Mesenchymal stem cell (in vitro differentiated cells and primary cell): Measurements from ENCODE around the gene CDIP1.

Experiments
- DNase-seq: peaks from one replicate; pipeline ENCODE4 v3.0.0-alpha.2; 2013
- H2AFZ ChIP-seq: one replicate; pipeline ENCODE4 v1.6.1; 2013; ENCODE audit warnings: low read depth, mild to moderate bottlenecking, control low read depth, inconsistent platforms, low read length, moderate library complexity
- H2AK5ac ChIP-seq: 2 replicates; pipeline ENCODE4 v1.6.1; 2013; ENCODE audit warnings: low read length, moderate library complexity, mild to moderate bottlenecking, inconsistent platforms; ENCODE audit not compliant: severe bottlenecking
- H2BK120ac ChIP-seq: one replicate; pipeline ENCODE4 v1.6.1; 2013; ENCODE audit warnings: low read depth, mild to moderate bottlenecking, inconsistent platforms, low read length, moderate library complexity
- H2BK12ac ChIP-seq, 2 experiments: one replicate each; pipeline ENCODE4 v1.6.1; 2013; ENCODE audit warnings: inconsistent platforms in 2 of 2, low read length in 2 of 2, mild to moderate bottlenecking in 2 of 2, moderate library complexity in 2 of 2, control low read depth in 1 of 2
- H2BK15ac ChIP-seq: one replicate; pipeline ENCODE4 v1.6.1; 2013; ENCODE audit warnings: mild to moderate bottlenecking, low read depth, inconsistent platforms; ENCODE audit not compliant: poor library complexity, severe bottlenecking
- H2BK5ac ChIP-seq: 2 replicates; pipeline ENCODE4 v1.6.1; 2013; ENCODE audit warnings: low read depth, mild to moderate bottlenecking, low read length, control low read depth, inconsistent platforms; ENCODE audit not compliant: poor library complexity, severe bottlenecking
- H3K14ac ChIP-seq, 2 experiments: one replicate each; pipeline ENCODE4 v1.6.1; 2013; ENCODE audit warnings: inconsistent platforms in 2 of 2, low read length in 2 of 2, control low read depth in 1 of 2, mild to moderate bottlenecking in 1 of 2, moderate library complexity in 1 of 2
- H3K18ac ChIP-seq, 2 experiments: one replicate each; pipeline ENCODE4 v1.6.1; 2013; ENCODE audit warnings: inconsistent platforms in 2 of 2, low read length in 2 of 2, control low read depth in 1 of 2, low read depth in 1 of 2, mild to moderate bottlenecking in 1 of 2
- H3K23ac ChIP-seq, 2 experiments: one replicate each; pipeline ENCODE4 v1.6.1; 2013; ENCODE audit warnings: inconsistent platforms in 2 of 2, low read length in 2 of 2, mild to moderate bottlenecking in 2 of 2, moderate library complexity in 2 of 2, control low read depth in 1 of 2
- H3K27ac ChIP-seq: 2 replicates; pipeline ENCODE4 v1.5.1; 2013; ENCODE audit warnings: mild to moderate bottlenecking, moderate library complexity, low read length, control low read depth, inconsistent platforms; ENCODE audit not compliant: poor library complexity, severe bottlenecking
- H3K27me3 ChIP-seq, 2 experiments: 2 replicates each; pipeline versions ENCODE4 v1.6.1 to v1.7.0; 2013; ENCODE audit warnings: low read length in 2 of 2, mild to moderate bottlenecking in 2 of 2, moderate library complexity in 2 of 2, control low read depth in 1 of 2, inconsistent platforms in 1 of 2; ENCODE audit not compliant: control insufficient read depth in 1 of 2, insufficient read depth in 1 of 2
- H3K36me3 ChIP-seq, 2 experiments: 2 replicates each; pipeline versions ENCODE4 v1.6.1 to v1.7.0; 2013; ENCODE audit warnings: low read length in 2 of 2, control low read depth in 1 of 2, inconsistent platforms in 1 of 2, low read depth in 1 of 2, mild to moderate bottlenecking in 1 of 2; ENCODE audit not compliant: insufficient read depth in 2 of 2, control insufficient read depth in 1 of 2
- H3K4ac ChIP-seq, 2 experiments: one replicate each; pipeline ENCODE4 v1.6.1; 2013; ENCODE audit warnings: inconsistent platforms in 2 of 2, low read length in 2 of 2, mild to moderate bottlenecking in 2 of 2, moderate library complexity in 2 of 2, control low read depth in 1 of 2, low read depth in 1 of 2
- H3K4me1 ChIP-seq: 2 replicates; pipeline ENCODE4 v1.6.1; 2013; ENCODE audit warnings: low read depth, low read length, control low read depth; ENCODE audit not compliant: control insufficient read depth, insufficient read depth
- H3K4me2 ChIP-seq: 2 replicates; pipeline ENCODE4 v1.6.1; 2013; ENCODE audit warnings: low read length, mild to moderate bottlenecking, inconsistent platforms; ENCODE audit not compliant: poor library complexity, severe bottlenecking
- H3K4me3 ChIP-seq, 2 experiments: 2 replicates each; pipeline versions ENCODE4 v1.5.1 to v1.7.0; 2013; ENCODE audit warnings: low read length in 2 of 2, mild to moderate bottlenecking in 2 of 2, control low read depth in 1 of 2, low read depth in 1 of 2; ENCODE audit not compliant: insufficient read depth in 1 of 2
- H3K79me1 ChIP-seq: replicated peaks from 2 replicates; pipeline ENCODE4 v1.6.1; 2013; ENCODE audit warnings: mild to moderate bottlenecking, control low read depth, low read length, inconsistent platforms; ENCODE audit not compliant: poor library complexity, severe bottlenecking
- H3K9ac ChIP-seq: 2 replicates; pipeline ENCODE4 v1.7.0; 2013; ENCODE audit warnings: mild to moderate bottlenecking, low read length, moderate library complexity
- H3K9me3 ChIP-seq: 2 replicates; pipeline ENCODE4 v1.7.0; 2013; ENCODE audit warnings: mild to moderate bottlenecking, low read length; ENCODE audit not compliant: control insufficient read depth
- H4K8ac ChIP-seq: one replicate; pipeline ENCODE4 v1.6.1; 2013; ENCODE audit warnings: inconsistent platforms, mild to moderate bottlenecking, low read length, moderate library complexity
- H4K91ac ChIP-seq: one replicate; pipeline ENCODE4 v1.6.1; 2013; ENCODE audit warnings: mild to moderate bottlenecking, low read length, inconsistent platforms
- WGBS: methylation state at CpG from one replicate; pipeline ENCODE4 v1.1.7; 2013; ENCODE audit warnings: mixed read lengths; 5-methylcytosine and 5-hydroxymethylcytosine counted together

Gene CDIP1

DNA sequence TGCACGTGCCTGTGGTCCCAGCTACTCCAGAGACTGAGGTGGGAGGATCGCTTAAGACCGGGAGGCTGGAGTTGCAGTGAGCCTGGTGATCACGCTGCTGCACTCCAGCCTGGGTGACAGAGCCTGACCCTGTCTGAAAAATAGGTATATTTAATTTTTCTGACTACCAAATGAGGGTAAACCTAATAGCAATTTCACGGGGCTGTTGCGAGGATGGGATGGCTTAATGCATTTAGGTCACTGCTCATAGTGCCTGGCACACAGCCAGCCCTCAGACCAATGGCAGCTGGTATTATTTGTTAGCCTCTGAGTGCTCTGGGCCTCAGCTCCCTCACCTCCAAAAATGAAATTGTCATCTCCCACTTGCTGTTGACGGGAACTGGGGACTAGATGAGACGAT is 5.9 kb upstream of the CDIP1 start:
- no peak for DNase-seq
- WGBS, result 82% methylated on average over 8 of the region's 8 CpGs
- Histone ChIP-seq H4K91ac (no peak overlapping the region), H4K8ac (no peak overlapping the region), H3K27me3 (peaks cover 11 to 13% of the 10 kb centered on the region in 2 experiments), H2BK120ac (no peak overlapping the region), H3K23ac (no peak overlapping the region), H3K4me1 (peaks cover 2% of the 10 kb centered on the region), H3K18ac (no peak overlapping the region), H3K4ac (no peak overlapping the region), H3K36me3 (no peaks in the 10 kb centered on the region), H3K9ac (no peak overlapping the region), H3K4me3 (no peak overlapping the region), H3K14ac (no peak overlapping the region), H2AK5ac (no peak overlapping the region), H3K4me2 (no peak overlapping the region), H2BK12ac (no peak overlapping the region), H2AFZ (no peak overlapping the region), H3K9me3 (no peaks in the 10 kb centered on the region), H2BK15ac (no peak overlapping the region), H2BK5ac (no peak overlapping the region), H3K27ac (no peak overlapping the region), H3K79me1 (no peaks in the 10 kb centered on the region)

DNA sequence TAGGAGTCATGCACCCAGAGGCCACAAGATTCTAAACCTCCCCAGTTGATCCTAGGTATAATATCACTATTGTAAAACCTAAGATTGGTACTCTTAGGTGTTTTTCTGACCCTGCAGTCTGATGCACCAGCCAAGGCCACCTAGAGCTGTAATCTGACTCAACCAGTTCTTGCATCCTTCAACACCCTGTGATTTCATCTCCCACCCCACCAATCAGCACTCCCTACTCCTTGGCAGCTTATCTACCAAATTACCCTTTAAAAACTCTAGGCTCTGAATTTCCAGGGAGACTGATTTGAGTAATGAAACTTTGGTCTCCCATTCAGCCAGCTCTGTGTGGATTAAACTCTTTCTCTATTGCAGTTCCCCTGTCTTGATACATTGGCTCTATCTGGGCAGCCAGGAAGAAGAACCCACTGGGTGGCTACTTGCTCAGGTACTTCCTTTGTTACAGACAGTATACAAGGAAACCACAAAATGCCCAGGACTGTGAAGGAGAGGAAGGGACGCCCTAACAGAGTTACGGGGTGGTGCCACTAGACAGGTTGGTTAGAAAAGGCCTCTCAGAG is 1.2 kb upstream of the CDIP1 start:
- H2BK12ac ChIP-seq, result no peak overlapping the region
- no peak overlapping the region for H2BK120ac ChIP-seq
- no peak overlapping the region for H3K18ac ChIP-seq
- no peak overlapping the region for H3K4ac ChIP-seq
- peaks cover 3 to 6% of the 10 kb centered on the region in 2 experiments for H3K27me3 ChIP-seq
- DNase-seq, result no peak
- no peak overlapping the region for H3K4me3 ChIP-seq
- no peak overlapping the region for H2AK5ac ChIP-seq
- H2BK5ac ChIP-seq, result no peak overlapping the region
- no peak overlapping the region for H4K91ac ChIP-seq
- no peaks in the 10 kb centered on the region for H3K9me3 ChIP-seq
- no peak overlapping the region for H3K9ac ChIP-seq
- H3K79me1 ChIP-seq, result peaks cover 13% of the 10 kb centered on the region
- H4K8ac ChIP-seq, result no peak overlapping the region
- no peak overlapping the region for H3K14ac ChIP-seq
- peaks cover 0 to 7% of the 10 kb centered on the region in 2 experiments for H3K36me3 ChIP-seq
- H2AFZ ChIP-seq, result no peak overlapping the region
- WGBS, result 90% methylated on average over 2 of the region's 2 CpGs
- peaks cover 9% of the 10 kb centered on the region for H3K4me1 ChIP-seq
- H3K27ac ChIP-seq, result no peak overlapping the region
- H3K23ac ChIP-seq, result no peak overlapping the region
- no peak overlapping the region for H3K4me2 ChIP-seq
- H2BK15ac ChIP-seq, result no peak overlapping the region

DNA sequence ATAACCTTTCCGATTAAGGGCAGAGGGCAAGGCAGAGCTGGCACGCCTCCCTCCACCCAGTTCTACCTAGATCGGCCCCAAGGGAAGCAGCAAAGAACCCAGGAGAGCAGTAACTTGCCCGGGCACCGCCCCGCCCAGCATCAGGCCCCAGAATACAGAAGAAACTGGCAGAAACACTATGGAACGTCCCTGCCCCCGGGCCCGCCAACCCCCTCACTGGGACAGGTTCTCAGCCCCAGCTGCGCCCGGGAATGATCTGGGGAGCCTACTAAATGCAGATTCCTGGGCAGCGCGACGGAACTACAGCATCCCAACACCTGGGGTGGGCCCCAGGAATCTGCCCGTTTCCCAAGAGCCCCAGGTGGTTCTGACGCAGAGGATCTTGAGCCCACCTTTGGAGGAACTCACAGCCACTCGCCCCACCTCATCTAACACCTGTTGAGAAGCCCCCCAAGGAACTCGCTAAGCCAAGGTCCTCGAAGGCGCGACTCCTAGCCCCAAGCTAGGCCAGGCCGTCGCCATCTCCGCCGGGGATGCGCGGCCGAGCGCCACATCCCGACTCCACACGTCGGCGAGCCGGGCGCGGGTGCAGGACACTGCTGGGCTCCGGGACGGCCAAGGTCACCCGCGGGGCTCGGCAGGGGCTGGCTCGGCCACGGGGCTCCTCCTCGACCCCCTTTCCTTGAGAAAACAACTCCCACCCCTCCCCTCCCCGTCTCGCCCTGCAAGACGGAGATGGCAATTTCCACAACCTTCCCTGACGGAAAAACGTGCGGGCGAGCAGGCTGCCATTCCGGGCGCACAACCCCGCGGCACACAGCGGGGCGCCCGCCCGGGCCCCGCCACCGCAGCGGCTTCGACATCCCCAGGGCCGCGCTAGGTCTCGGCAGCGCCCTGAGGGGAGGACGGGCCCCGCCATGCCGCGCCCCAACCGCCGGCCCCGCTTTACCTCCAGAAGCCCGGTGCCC is 913 bp downstream of the CDIP1 start:
- H3K9me3 ChIP-seq, result no peaks in the 10 kb centered on the region
- H3K9ac ChIP-seq, result peak overlapping the region; percentile 88
- no peak overlapping the region for H2BK5ac ChIP-seq
- H2AFZ ChIP-seq, result no peak overlapping the region
- H3K79me1 ChIP-seq, result peaks cover 27% of the 10 kb centered on the region
- peak; percentile 25 for DNase-seq
- H3K36me3 ChIP-seq, result peaks cover 6 to 22% of the 10 kb centered on the region in 2 experiments
- H2AK5ac ChIP-seq, result peak overlapping the region; percentile 47
- peak overlapping the region; percentile 55 for H3K4me2 ChIP-seq
- H3K14ac ChIP-seq, result no peak overlapping the region
- H4K91ac ChIP-seq, result peak overlapping the region; percentile 67
- H4K8ac ChIP-seq, result peak overlapping the region; percentile 89
- H2BK12ac ChIP-seq, result no peak overlapping the region
- H3K27ac ChIP-seq, result no peak overlapping the region
- H3K27me3 ChIP-seq, result peaks cover 0 to 3% of the 10 kb centered on the region in 2 experiments
- H3K23ac ChIP-seq, result no peak overlapping the region
- 12% methylated on average over 66 of the region's 75 CpGs for WGBS
- peak overlapping the region; percentile 34 to 73 for H3K4ac ChIP-seq
- H2BK120ac ChIP-seq, result peak overlapping the region; percentile 85
- H2BK15ac ChIP-seq, result peak overlapping the region; percentile 54
- peak overlapping the region; percentile 78 to 85 for H3K4me3 ChIP-seq
- H3K18ac ChIP-seq, result peak overlapping the region; percentile 66 to 74
- peaks cover 11% of the 10 kb centered on the region for H3K4me1 ChIP-seq

DNA sequence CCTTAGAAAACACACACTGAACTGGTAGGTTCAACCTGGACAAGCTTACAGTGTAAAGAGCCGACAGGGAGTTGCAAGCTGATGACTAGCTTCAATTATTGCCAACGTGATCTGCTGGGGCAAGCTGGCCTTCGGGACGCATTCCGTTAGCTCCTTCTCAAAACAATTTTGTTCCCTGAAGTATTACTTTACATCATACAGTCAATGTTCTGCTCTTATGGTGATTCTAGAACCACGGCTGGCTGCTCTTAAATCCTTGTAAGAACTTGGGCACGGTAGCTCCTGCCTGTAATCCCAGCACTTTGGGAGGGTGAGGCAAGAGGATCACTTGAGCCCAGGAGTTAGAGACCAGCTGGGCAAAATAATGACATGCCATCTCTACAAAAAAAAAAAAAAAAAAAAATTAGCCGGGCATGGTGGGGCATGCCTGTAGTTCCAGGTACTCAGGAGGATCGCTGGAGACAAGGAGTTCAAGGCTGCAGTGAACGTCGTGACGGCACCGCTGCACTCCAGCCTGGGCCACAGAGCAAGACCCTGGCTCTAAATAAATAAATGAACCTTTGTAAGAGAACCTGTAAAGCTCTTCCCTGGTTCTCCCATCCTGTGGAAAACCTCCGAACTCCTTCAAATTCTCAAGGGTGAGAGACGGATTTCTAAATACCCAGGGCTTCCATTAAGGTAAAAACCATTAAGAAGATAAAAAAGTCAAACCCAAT is 2.0 kb downstream of the CDIP1 start:
- H2AFZ ChIP-seq, result no peak overlapping the region
- H3K9me3 ChIP-seq, result no peaks in the 10 kb centered on the region
- H3K4ac ChIP-seq, result no peak overlapping the region
- no peak for DNase-seq
- no peak overlapping the region for H3K23ac ChIP-seq
- H2BK12ac ChIP-seq, result no peak overlapping the region
- no peak overlapping the region for H4K8ac ChIP-seq
- peak overlapping the region in 1 of 2 experiments; percentile 85 for H3K4me3 ChIP-seq
- no peak overlapping the region for H3K9ac ChIP-seq
- H2BK120ac ChIP-seq, result no peak overlapping the region
- H2AK5ac ChIP-seq, result peak overlapping the region; percentile 37
- H3K27me3 ChIP-seq, result no peaks in the 10 kb centered on the region
- H3K18ac ChIP-seq, result no peak overlapping the region
- no peak overlapping the region for H4K91ac ChIP-seq
- H3K27ac ChIP-seq, result no peak overlapping the region
- peaks cover 36% of the 10 kb centered on the region for H3K79me1 ChIP-seq
- no peak overlapping the region for H2BK5ac ChIP-seq
- H3K4me2 ChIP-seq, result no peak overlapping the region
- peaks cover 17 to 32% of the 10 kb centered on the region in 2 experiments for H3K36me3 ChIP-seq
- no peak overlapping the region for H2BK15ac ChIP-seq
- WGBS, result 97% methylated on average over 14 of the region's 15 CpGs
- H3K4me1 ChIP-seq, result peaks cover 11% of the 10 kb centered on the region
- H3K14ac ChIP-seq, result no peak overlapping the region
